ENCODE results near the gene CNTN1. TPM values are rescaled to one million over a fixed set of nuclear protein-coding genes. Genes with fewer than 3 reads are reported as not detected.

CNTN1 gene
- total and polyA plus RNA-seq, 10 of the 15 experiments (the other 5 are each of a cell fraction or from before 2014, with no cell fraction given), result 0.06 to 0.14 TPM; not detected in 8

DNA sequence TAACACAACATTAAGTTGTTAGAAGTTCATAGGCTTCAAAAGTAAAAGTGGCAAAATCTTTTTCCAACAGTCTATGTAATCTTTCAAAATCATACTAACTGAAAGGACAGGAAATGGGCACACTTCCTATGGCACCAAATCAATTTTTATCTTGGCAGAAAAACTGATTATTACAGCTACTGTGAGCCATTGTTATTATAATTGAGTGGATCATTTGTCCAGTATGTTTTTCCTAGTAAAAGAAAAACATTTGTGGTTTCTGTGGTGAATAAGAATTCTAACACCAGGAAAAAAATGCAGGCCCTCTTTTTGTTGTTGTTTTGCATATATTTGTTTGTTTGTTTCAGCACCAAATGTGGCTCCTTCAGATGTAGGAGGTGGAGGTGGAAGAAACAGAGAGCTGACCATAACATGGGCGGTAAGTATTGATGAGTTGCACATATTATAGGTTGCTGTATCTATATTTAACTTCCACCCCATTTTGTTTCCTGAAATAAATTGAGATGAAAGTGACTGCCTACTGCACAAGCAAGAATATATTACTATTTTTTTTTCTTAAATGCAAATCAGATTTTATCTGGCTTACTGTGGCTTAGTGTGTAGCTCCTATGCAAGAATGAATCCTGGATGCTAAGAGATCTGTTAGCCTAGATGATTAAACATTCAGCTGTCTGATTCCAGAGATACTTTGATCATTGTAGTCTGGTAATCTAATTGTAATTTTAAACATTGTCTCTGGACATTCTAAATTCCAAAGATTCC, 321.8 kb downstream of the CNTN1 start:
- no peak overlapping the region for H3K27ac ChIP-seq (ENCODE audit: control insufficient read depth, insufficient read depth)
- TF ChIP-seq ASH2L (IDR thresholded peaks at IDR 0.05; ENCODE audit: borderline replicate concordance, low read depth) (no peak), HSF1 (IDR thresholded peaks at IDR 0.05; ENCODE audit: low read depth, low read length) (no peak), ZNF687 (IDR thresholded peaks at IDR 0.05) (no peak), ATF2 (IDR thresholded peaks at IDR 0.05; ENCODE audit: low read length) (no peak), MEF2A (IDR thresholded peaks at IDR 0.05; ENCODE audit: insufficient read depth, low read depth, low read length) (no peak), EP300 (IDR thresholded peaks at IDR 0.05; ENCODE audit: borderline replicate concordance in 1 of 2, control insufficient read depth in 1 of 2, low read depth in 2 of 2, low read length in 2 of 2) (no peak), NKRF (conservative IDR thresholded peaks at IDR 0.05) (no peak), PBX3 (IDR thresholded peaks at IDR 0.05; ENCODE audit: insufficient replicate concordance, low read depth, low read length) (no peak), POU2F2 (IDR thresholded peaks at IDR 0.05; ENCODE audit: borderline replicate concordance, low read depth, low read length) (no peak), RB1 (IDR thresholded peaks at IDR 0.05; ENCODE audit: borderline replicate concordance) (no peak), RFX5 (IDR thresholded peaks at IDR 0.05; ENCODE audit: low read depth, low read length) (no peak)

More for the DNA sequence above, 321.8 kb downstream of the CNTN1 start:
- H3K79me2 ChIP-seq (ENCODE audit: control insufficient read depth, insufficient read depth, low read length), result no peaks in the 10 kb centered on the region
- no peaks in the 10 kb centered on the region for H3K36me3 ChIP-seq (ENCODE audit: control insufficient read depth in 2 of 2, insufficient read depth in 2 of 2, low read length in 1 of 2)
- 0% methylated on average over 1 of the region's 1 CpG for WGBS (ENCODE audit: insufficient coverage, insufficient replicate concordance, low lambda C conversion rate, missing lambda C conversion rate)
- in situ Hi-C loops (cut with MboI), result no loop called here
- FAIRE-seq (no peak), ATAC-seq (no peak), DNase-seq (ENCODE audit: low read depth, low spot score) (no peak)
- H3K9ac ChIP-seq (ENCODE audit: control insufficient read depth, insufficient read depth, low read length), result no peak overlapping the region
- intact Hi-C loops (cut with micrococcal nuclease; ENCODE audit: unreplicated experiment), result no loop called here
- H3K4me3 ChIP-seq, result no peak overlapping the region
- no peak overlapping the region for H2AFZ ChIP-seq (ENCODE audit: control insufficient read depth, low read depth, low read length)
- ChIA-PET POLR2A (no interaction called here), CTCF (no interaction called here), SMC1A (ENCODE audit: uncharacterized antibody, unreplicated experiment) (no interaction called here), RAD21 (ENCODE audit: unreplicated experiment) (no interaction called here)
- no TSS peak for BruUV-seq (replicated peaks)
- no peaks in the 10 kb centered on the region for H3K27me3 ChIP-seq (replicated peaks in 1 of 2; ENCODE audit: control insufficient read depth in 2 of 2, insufficient read depth in 2 of 2, low read length in 1 of 2)
- no peak overlapping the region for H3K4me2 ChIP-seq (ENCODE audit: control insufficient read depth, insufficient read depth)
- no peaks in the 10 kb centered on the region for H3K4me1 ChIP-seq (ENCODE audit: control insufficient read depth, insufficient read depth, low read length)
- H4K20me1 ChIP-seq (ENCODE audit: control insufficient read depth, insufficient read depth), result no peaks in the 10 kb centered on the region
- H3K9me3 ChIP-seq (replicated peaks; ENCODE audit: control insufficient read depth, insufficient read depth, low read length), result no peaks in the 10 kb centered on the region; the same call in 2 of the 3 replicates
